GM18951 (cell line): ENCODE measurements around the gene ENTPD3.

Experiments
- POLR2A ChIP-seq: IDR thresholded peaks from 4 replicates; pipeline ENCODE4 v1.6.1; 2011; ENCODE audit warnings: mild to moderate bottlenecking; ENCODE audit not compliant: insufficient read length, insufficient read depth; ENCODE audit errors: extremely low read depth
- in situ Hi-C: fragments of 300-500 bp; cut with MboI; formaldehyde crosslinking; loops from one replicate; pipeline ENCODE4 v1.12.0; 2022; ENCODE audit warnings: low sequenced_read_pairs, mixed read lengths, inconsistent platforms; ENCODE audit not compliant: unreplicated experiment

ENTPD3 gene

DNA sequence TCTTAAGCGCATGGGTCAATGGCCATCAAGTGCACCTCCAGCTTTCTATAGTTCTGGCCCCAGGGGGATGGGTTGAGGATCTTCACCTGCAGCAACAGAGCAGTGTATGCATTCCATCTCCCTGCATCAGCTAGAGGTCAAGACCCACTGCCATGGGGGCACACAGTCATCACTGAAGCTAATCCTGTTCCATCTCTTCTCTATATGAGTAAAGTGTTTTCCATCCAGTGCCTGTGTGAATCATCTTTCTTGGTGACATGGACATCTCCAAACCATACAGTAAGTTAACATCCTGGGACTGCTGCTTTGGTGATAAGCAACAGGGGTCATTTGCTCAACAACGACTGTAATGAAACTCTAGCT lies 4.4 kb upstream of the ENTPD3 start:
- TF ChIP-seq POLR2A: no peak
- in situ Hi-C loops: no loop called here

DNA sequence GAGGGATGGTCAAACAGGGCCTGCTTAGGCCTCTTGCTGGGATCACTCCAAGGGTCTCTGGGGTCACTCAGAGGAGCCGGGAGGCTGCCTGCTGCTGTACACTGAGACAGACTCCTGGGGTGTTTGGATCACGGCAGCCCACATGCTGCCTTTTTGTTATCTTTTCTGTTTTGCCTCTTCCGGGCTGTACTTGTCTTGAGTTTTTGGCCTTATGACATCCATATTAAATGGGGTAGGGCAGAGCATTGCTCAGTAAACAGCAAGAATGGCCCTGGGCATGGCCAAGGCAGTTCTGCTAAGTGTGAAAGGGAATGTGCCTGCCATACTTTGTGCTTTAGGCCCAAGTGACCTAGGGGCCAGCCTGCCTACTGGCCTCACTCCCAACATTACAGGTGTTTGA lies 771 bp upstream of the ENTPD3 start:
- no peak for TF ChIP-seq POLR2A
- in situ Hi-C loops: no loop called here

DNA sequence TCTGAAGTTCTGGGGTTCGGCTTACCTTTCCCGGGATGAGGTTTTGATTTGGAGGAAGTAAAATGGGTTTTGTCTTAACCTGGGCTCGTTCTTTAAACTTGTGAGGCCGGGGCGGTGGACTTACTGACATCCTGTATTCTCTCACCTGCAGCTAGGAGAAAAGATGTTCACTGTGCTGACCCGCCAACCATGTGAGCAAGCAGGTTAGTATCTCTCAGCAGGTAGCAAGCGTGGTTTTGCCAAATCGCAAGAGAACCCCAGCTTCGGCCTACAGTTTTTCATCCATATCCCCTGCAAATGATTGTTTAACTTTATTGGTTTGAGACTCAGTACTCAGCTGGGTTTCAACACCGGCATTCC lies 891 bp downstream of the ENTPD3 start:
- in situ Hi-C loops: no loop called here

DNA sequence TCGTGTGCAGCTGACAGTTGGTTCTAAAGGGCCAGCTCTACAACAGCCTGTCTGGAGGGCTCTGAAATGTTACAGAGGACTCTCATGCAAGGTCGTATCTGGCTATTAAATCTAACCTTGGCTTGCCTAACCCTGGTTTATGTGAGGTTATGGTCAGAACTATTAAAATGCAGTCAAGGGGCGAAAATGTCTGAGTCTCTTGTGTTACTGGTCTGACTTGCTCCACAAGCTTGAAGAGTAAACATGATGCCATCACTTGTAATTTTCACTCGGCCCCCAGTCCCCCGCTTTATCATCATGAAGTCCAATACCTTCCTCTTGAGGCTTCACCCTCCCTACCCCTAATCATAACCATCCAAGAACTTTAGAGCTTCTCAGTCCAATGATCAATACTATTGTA lies 9.4 kb downstream of the ENTPD3 start:
- TF ChIP-seq POLR2A: no peak
- in situ Hi-C loops: no loop called here

More for the DNA sequence above, 891 bp downstream of the ENTPD3 start:
- TF ChIP-seq POLR2A: no peak

DNA sequence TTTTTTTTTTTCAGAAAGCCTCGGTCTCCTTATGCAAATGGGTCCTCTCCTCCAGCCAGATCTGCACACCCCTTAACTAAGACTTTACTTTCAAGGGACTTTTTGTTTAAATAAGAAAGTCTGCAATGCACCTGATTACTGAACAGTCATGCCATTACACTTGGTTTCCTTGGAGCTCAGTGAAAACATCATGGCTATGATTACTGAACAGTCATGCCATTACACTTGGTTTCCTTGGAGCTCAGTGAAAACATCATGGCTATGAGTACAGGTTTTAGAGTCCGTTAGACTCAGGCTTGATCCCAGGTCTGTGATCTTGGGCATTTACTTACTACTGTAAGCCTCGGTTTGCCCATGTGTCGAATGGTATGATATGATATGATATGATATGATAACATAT lies 10.1 kb downstream of the ENTPD3 start:
- in situ Hi-C loops: no loop called here
- no peak for TF ChIP-seq POLR2A

DNA sequence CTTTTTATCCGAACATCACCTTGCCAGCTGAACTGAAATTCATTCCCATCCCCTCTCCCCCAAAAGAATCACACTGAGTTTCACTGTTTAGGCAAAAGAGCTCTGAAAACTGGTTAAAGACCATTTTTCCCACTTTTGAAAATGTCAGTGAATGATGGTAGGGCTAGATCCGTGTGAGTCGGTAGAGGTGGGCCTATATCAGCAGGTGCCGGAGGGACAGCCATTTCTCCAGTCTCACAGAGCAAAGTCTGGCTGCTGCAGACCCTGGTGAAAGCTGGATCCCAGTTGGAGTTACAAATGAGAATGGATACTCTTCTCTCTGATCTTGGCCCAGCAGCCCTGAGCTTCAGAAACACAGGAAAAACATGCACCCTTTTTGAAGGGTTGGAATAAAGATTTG lies 10.9 kb downstream of the ENTPD3 start:
- in situ Hi-C loops: no loop called here
- TF ChIP-seq POLR2A: no peak

DNA sequence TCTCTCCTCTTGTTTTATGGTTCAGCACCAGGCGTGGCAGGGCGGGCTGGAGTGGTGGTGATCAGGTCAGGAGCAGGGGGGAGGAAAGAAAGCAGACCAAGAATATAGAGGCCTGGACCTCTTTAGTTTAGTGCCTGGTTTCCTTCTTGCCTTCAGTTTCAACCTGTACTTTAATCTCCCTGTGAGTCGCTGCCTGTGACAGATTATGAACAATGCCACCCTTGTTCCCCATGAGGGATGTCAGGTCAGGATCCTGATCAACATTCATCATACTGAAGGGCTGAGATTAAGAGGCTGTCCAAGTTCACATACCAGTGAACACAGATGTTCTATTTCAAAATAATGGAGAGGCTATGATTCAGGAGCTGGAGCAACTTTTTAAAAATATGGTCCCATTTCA lies 11.4 kb downstream of the ENTPD3 start:
- TF ChIP-seq POLR2A: no peak
- in situ Hi-C loops: no loop called here

DNA sequence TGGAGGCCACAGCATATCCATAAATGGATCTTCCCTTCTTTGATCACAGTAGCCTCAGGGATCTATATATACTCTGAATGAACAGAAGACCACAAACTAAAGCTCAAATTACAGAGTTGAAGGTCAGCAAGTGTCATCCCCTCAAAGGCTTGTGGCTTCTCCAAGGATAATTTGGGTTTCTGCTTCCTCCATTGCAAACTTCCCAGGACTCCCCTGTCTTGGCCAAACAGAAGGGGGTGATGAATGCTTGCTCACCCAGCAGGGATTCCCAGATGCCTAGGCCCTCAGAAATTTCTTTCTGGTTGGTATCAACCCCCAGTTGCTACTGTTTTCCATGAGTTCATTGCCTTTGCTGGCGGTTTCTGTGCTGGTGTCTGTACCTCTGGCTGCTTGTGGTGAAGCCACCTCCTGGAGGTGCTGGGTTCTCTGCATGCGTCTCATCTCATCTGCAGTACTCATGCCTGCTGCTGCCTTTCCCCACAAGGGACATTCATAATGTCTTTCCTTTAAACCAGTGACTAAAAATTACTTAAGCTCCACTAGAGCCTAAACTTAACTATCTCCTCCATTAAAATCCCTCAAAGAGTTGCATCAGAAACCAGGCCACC lies 17.7 kb downstream of the ENTPD3 start:
- TF ChIP-seq POLR2A: no peak
- in situ Hi-C loops: no loop called here

DNA sequence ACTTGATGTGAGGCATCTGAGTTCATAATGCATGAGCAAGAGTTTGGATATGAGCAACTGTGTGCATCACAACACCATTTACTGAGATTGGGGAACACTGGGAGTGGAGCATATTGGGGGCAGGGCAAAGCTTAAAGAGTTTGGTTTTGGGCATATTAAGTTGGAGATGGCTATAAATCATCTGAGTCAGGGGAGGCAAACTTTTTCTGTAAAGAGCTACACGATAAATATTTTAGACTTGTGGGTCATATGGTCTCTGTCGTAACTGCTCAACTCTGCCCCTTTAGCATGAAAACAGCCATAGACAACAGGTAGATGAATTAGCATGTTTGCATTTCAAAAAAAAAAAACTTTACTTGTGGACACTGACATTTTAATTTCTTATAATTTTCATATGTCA lies 20.0 kb downstream of the ENTPD3 start:
- in situ Hi-C loops: no loop called here
- no peak for TF ChIP-seq POLR2A

DNA sequence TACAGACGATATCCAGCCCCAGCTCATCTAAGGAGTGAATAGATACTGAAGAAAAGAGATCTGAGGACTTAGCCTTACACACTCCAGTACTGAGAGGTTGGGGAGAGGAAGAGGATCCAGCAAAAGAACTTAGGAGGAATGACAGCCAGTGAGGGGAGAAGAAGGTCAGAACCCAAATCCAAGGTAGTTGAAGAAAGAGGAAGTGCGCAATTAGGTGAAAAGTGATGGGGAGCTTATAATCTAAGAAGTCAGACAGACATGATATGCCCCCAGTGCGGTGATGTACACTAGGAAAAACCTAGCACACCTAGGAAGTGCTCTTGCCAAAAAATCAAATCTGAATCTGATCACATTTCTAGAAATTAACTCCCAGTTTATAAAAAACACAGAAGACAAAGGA lies 20.6 kb downstream of the ENTPD3 start:
- no peak for TF ChIP-seq POLR2A
- in situ Hi-C loops: no loop called here

DNA sequence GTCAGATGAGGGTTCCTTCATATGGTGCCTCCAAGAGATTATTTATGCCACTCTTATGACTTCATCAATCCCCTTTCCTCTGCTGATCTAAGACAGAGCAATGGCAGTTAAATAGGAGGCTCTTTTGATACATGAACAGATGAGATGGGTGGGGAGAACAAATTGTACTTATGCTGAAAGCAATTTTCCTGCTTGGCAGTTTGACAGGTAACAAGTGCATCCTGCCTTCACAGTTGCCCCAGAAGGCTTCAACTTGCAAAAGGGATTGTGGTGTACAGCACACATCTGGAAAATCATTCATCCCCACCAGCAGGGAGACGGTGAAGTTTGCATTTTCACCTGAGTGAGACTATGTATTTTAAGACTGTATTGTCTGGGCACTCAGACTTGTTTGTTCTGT lies 27.3 kb downstream of the ENTPD3 start:
- in situ Hi-C loops: no loop called here

DNA sequence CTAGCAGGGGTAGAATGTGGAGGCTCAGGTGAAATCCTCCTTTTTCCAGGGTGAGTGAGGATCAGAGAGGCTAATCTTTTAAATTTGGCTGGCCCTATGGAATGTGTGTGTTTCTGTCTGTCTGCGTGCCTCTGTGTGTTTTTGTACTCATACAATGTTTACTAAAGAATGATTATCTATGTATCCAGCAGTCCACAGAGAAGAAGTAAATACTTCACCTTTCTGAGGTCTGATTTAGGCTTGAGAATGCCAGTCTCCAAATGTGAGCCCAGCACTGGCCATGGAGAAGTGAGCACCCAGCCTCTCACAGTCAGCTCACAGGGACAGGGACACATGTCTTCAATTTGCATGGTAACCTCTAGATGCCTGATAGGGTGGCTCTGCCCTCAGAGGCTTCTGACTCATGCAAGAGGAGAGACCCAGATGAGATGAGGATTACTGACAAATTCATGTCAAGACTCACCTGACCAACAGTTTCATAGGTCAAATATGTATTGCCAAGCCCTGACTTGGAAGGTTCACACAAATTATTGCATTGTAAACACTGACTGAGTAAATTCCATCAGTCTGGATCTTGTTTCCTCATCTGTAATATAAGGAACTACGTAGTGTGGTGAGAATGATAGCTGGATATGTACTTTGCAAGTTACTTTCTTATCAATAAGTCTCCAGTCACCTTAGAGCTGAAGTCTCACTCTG lies 31.0 kb downstream of the ENTPD3 start:
- no peak for TF ChIP-seq POLR2A
- in situ Hi-C loops: no loop called here

More for the DNA sequence above, 27.3 kb downstream of the ENTPD3 start:
- TF ChIP-seq POLR2A: no peak

DNA sequence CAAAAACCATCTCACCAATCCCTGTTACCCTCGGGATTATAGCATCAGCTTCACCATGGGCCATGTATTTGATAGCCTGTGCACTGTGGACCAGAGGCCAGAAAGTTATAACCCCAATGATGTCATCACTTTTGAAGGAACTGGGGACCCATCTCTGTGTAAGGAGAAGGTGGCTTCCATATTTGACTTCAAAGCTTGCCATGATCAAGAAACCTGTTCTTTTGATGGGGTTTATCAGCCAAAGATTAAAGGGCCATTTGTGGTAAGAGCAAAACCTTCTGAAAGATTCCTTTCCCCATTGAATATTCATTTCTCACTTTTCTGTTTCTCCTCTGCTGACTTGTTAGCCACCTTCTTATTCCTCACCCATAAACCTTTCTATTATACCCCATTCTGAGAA lies 35.9 kb downstream of the ENTPD3 start:
- in situ Hi-C loops: no loop called here
- no peak for TF ChIP-seq POLR2A

DNA sequence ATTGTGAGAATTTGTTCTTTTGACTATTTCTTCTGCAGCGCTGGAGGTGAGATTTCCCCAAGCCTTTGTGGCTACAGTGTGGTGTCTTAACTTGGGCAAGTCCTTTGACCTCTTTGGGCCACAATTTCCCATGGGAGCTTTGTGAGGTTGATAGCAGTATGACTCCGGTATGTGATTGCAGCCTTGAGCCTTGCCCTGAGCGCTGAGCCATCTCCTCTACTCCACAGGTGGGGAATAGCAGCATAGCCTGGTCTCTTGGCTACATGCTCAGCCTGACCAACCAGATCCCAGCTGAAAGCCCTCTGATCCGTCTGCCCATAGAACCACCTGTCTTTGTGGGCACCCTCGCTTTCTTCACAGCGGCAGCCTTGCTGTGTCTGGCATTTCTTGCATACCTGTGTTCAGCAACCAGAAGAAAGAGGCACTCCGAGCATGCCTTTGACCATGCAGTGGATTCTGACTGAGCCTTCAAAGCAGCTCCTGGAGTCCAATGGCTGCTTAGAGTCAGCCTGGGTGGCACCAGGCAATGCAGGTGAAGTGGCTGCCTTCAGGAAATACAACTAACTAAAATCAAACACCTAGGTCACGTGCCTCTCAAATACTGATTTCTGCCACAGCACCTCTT lies 40.2 kb downstream of the ENTPD3 start:
- in situ Hi-C loops: no loop called here

More for the DNA sequence above, 40.2 kb downstream of the ENTPD3 start:
- no peak for TF ChIP-seq POLR2A
